ENCODE data around the gene RPTOR.

DNA sequence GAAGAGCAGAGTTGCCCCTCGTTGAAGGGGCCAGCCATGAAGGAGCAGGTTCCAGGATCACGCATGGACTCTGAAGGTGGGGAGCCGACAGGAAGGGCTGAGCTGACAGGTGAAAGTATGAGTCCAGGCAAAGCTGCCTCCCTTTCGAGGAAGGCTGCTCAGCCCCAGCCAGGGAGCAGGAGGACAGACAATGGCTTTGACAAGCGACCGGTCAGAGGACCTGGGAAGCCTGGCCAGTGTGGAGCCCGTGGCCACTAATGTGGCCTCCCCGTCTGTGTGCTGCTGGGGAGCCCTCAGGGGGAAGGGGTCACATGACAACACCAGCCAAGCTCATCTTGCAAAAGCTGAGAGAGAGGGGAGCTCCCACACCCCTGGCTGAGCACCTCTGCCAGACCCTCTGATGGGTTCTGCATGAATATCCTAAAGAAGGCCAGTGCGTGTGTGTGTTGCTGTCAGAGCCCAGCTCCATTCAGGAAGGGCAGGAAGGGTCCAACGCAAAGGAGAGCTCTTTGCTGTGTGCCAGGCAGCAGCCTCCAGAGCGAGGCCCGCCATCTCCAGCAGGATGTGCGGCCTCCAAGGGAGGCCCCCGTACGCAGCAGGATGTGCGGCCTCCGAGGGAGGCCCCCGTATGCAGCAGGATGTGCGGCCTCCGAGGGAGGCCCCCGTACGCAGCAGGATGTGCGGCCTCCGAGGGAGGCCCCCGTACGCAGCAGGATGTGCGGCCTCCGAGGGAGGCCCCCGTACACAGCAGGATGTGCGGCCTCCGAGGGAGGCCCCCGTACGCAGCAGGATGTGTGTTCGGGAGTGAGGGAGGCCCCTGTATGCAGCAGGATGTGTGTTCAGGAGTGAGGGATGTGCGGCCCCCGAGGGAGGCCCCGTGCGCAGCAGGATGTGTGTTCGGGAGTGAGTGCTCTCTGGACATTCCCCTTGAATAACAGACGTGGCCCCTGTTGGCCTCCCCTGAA, 344.9 kb downstream of the RPTOR start:
- TF ChIP-seq, protein P1, sequence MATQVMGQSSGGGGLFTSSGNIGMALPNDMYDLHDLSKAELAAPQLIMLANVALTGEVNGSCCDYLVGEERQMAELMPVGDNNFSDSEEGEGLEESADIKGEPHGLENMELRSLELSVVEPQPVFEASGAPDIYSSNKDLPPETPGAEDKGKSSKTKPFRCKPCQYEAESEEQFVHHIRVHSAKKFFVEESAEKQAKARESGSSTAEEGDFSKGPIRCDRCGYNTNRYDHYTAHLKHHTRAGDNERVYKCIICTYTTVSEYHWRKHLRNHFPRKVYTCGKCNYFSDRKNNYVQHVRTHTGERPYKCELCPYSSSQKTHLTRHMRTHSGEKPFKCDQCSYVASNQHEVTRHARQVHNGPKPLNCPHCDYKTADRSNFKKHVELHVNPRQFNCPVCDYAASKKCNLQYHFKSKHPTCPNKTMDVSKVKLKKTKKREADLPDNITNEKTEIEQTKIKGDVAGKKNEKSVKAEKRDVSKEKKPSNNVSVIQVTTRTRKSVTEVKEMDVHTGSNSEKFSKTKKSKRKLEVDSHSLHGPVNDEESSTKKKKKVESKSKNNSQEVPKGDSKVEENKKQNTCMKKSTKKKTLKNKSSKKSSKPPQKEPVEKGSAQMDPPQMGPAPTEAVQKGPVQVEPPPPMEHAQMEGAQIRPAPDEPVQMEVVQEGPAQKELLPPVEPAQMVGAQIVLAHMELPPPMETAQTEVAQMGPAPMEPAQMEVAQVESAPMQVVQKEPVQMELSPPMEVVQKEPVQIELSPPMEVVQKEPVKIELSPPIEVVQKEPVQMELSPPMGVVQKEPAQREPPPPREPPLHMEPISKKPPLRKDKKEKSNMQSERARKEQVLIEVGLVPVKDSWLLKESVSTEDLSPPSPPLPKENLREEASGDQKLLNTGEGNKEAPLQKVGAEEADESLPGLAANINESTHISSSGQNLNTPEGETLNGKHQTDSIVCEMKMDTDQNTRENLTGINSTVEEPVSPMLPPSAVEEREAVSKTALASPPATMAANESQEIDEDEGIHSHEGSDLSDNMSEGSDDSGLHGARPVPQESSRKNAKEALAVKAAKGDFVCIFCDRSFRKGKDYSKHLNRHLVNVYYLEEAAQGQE (IDR thresholded peaks at IDR 0.05; ENCODE audit: insufficient read depth in 1 of 2, low read depth in 2 of 2, low read length in 1 of 2), result no peak
- TF ChIP-seq, protein P2, sequence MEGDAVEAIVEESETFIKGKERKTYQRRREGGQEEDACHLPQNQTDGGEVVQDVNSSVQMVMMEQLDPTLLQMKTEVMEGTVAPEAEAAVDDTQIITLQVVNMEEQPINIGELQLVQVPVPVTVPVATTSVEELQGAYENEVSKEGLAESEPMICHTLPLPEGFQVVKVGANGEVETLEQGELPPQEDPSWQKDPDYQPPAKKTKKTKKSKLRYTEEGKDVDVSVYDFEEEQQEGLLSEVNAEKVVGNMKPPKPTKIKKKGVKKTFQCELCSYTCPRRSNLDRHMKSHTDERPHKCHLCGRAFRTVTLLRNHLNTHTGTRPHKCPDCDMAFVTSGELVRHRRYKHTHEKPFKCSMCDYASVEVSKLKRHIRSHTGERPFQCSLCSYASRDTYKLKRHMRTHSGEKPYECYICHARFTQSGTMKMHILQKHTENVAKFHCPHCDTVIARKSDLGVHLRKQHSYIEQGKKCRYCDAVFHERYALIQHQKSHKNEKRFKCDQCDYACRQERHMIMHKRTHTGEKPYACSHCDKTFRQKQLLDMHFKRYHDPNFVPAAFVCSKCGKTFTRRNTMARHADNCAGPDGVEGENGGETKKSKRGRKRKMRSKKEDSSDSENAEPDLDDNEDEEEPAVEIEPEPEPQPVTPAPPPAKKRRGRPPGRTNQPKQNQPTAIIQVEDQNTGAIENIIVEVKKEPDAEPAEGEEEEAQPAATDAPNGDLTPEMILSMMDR (IDR thresholded peaks at IDR 0.05), result no peak
